Stomach (tissue), 4 donors: ENCODE results near the gene TOR1B.

Source experiments
- EP300 ChIP-seq: sonication (generic); formaldehyde crosslinking; IDR thresholded peaks from one replicate; pipeline ENCODE4 v1.6.1; 2017; ENCODE audit warnings: antibody characterized with exemption
- POLR2A ChIP-seq, 4 donors: fragments of 450-650 bp; IDR thresholded peaks; one replicate each; pipeline ENCODE4 v1.6.1; 2016; ENCODE audit warnings: antibody characterized with exemption in 4 of 4, control low read depth in 2 of 4, mild to moderate bottlenecking in 1 of 4, moderate library complexity in 1 of 4
- POLR2AphosphoS5 ChIP-seq, 3 donors: sonication (generic); formaldehyde crosslinking; IDR thresholded peaks; one replicate each; pipeline ENCODE4 v1.6.1; 2016; ENCODE audit warnings: antibody characterized with exemption in 3 of 3
- TF ChIP-seq, protein P1 (sequence below), 7 experiments: fragments of 450-650 bp in 4 of 7; fragments of 200-600 bp in 3 of 7; sonication (generic) in 3 of 7; IDR thresholded peaks; one replicate each; pipeline ENCODE4 v1.5.1; 2016 to 2019; ENCODE audit warnings: antibody characterized with exemption in 7 of 7, control low read depth in 2 of 7, mild to moderate bottlenecking in 1 of 7

DNA sequence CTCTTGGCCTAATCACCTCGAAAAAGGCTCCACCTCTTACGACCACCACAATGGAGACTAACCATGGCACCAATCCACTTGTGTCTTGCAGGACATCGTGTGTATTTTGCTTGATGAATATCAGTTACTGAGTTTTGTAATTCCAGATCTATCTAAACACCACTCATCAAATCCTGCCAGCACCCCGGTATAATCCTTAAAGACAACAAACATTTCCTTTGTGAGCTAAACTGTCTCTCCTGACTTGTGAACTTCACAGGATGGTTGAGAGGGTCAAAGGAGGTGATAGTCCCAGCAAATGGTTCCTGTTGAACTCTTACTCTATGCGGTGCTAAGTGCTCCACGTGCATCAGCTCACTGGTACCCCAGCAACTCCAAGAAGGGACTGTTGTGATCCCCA is 4.0 kb upstream of the TOR1B start:
- TF ChIP-seq POLR2A (IDR thresholded peaks at IDR 0.05): no peak
- TF ChIP-seq, protein P1, sequence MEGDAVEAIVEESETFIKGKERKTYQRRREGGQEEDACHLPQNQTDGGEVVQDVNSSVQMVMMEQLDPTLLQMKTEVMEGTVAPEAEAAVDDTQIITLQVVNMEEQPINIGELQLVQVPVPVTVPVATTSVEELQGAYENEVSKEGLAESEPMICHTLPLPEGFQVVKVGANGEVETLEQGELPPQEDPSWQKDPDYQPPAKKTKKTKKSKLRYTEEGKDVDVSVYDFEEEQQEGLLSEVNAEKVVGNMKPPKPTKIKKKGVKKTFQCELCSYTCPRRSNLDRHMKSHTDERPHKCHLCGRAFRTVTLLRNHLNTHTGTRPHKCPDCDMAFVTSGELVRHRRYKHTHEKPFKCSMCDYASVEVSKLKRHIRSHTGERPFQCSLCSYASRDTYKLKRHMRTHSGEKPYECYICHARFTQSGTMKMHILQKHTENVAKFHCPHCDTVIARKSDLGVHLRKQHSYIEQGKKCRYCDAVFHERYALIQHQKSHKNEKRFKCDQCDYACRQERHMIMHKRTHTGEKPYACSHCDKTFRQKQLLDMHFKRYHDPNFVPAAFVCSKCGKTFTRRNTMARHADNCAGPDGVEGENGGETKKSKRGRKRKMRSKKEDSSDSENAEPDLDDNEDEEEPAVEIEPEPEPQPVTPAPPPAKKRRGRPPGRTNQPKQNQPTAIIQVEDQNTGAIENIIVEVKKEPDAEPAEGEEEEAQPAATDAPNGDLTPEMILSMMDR (IDR thresholded peaks at IDR 0.05): no peak
- no peak for TF ChIP-seq EP300
- TF ChIP-seq POLR2AphosphoS5 (IDR thresholded peaks at IDR 0.05): no peak
